GM21526 (cell line): ENCODE measurements around the gene PRSS2.

Experiments used
- ATAC-seq: cut with Tn5 transposase; IDR thresholded peaks from one replicate; pipeline ENCODE4 v1.9.1; 2021; ENCODE audit warnings: moderate library complexity; ENCODE audit not compliant: unreplicated experiment, low FRiP score

The PRSS2 gene

GRCh38 chr7:142819530-142819929, 48.8 kb downstream of the PRSS2 start:
- ATAC-seq, result no peak

- ATAC-seq, result no peak
These were observed 51.9 kb downstream of the PRSS2 start for GRCh38 chr7:142822714-142823113.
